CD4-positive, alpha-beta T cell (primary cell): ENCODE data around the gene EPHA5. TPM values are rescaled to one million over a fixed set of nuclear protein-coding genes. Genes with fewer than 3 reads are reported as not detected.

Experiments used
- ATAC-seq: fragments of 200-7000 bp; cut with Tn5 transposase; one replicate; pipeline ENCODE4 v1.10.0; 2022; ENCODE audit warnings: mild to moderate bottlenecking; ENCODE audit not compliant: poor library complexity
- CTCF ChIA-PET: fragments of 350-600 bp; sonication (Branson Sonifier 250); formaldehyde crosslinking; loops from one replicate; lab custom pipeline; 2021; ENCODE audit warnings: antibody characterized with exemption, inconsistent platforms; lab: Charles Lee
- POLR2A ChIA-PET: fragments of 350-600 bp; sonication (Branson Sonifier 250); formaldehyde crosslinking; loops from one replicate; lab custom pipeline; 2021; ENCODE audit warnings: antibody characterized with exemption, inconsistent platforms; lab: Charles Lee
- DNase-seq, 14 experiments: peaks; one replicate each; pipeline ENCODE4 v3.0.0-alpha.2; 2013 to 2020; ENCODE audit warnings: mixed read lengths in 2 of 14
- H3K27ac ChIP-seq, 2 donors: one replicate each; pipeline versions ENCODE4 v1.5.1 to v1.7.0; 2013; ENCODE audit warnings: low read length in 2 of 2, low read depth in 1 of 2, mild to moderate bottlenecking in 1 of 2
- H3K27me3 ChIP-seq, 2 experiments: 1 replicate in 1 of 2; 2 replicates in 1 of 2; pipeline versions ENCODE4 v1.6.1 to v1.7.0; 2013; ENCODE audit warnings: low read length in 2 of 2, control low read depth in 1 of 2, mild to moderate bottlenecking in 1 of 2, moderate library complexity in 1 of 2; ENCODE audit not compliant: insufficient read depth in 2 of 2, control insufficient read depth in 1 of 2
- H3K36me3 ChIP-seq: one replicate; pipeline ENCODE4 v1.6.1; 2013; ENCODE audit warnings: low read length, control low read depth; ENCODE audit not compliant: insufficient read depth
- H3K4me1 ChIP-seq: one replicate; pipeline ENCODE4 v1.6.1; 2013; ENCODE audit warnings: low read length, control low read depth; ENCODE audit not compliant: insufficient read depth
- H3K4me3 ChIP-seq: one replicate; pipeline ENCODE4 v1.5.1; 2013; ENCODE audit warnings: mild to moderate bottlenecking, low read length, moderate library complexity
- H3K9me3 ChIP-seq, 2 experiments: 1 replicate in 1 of 2; 2 replicates in 1 of 2; pipeline versions ENCODE4 v1.6.1 to v1.7.0; 2013; ENCODE audit warnings: low read length in 2 of 2, mild to moderate bottlenecking in 2 of 2, control low read depth in 1 of 2, moderate library complexity in 1 of 2; ENCODE audit not compliant: control insufficient read depth in 1 of 2, insufficient read depth in 1 of 2
- H3K27ac Mint-ChIP-seq: one replicate; pipeline ENCODE4 v1.8.0; 2020; ENCODE audit warnings: mixed read lengths
- H3K27me3 Mint-ChIP-seq: one replicate; pipeline ENCODE4 v1.8.0; 2021; ENCODE audit warnings: mixed read lengths
- H3K36me3 Mint-ChIP-seq: one replicate; pipeline ENCODE4 v1.8.0; 2021; ENCODE audit warnings: low read depth, mixed read lengths
- H3K4me1 Mint-ChIP-seq: one replicate; pipeline ENCODE4 v1.8.0; 2021; ENCODE audit warnings: low read depth, mixed read lengths
- H3K4me3 Mint-ChIP-seq: one replicate; pipeline ENCODE4 v1.8.0; 2020; ENCODE audit warnings: mild to moderate bottlenecking, mixed read lengths
- H3K9me3 Mint-ChIP-seq: one replicate; pipeline ENCODE4 v1.8.0; 2020; ENCODE audit warnings: mixed read lengths
- intact Hi-C, 2 experiments: fragments of 100-400 bp; cut with DNase I in 1 of 2; cut with micrococcal nuclease in 1 of 2; formaldehyde crosslinking; loops; one replicate each; pipeline versions ENCODE4 v1.15.1 to v1.9.0; 2023 to 2025; cut with DNase I, micrococcal nuclease
- total RNA-seq, 174 experiments: library from RNA in 2 of 174; stranded (reverse) in 2 of 174; gene quantifications; one replicate each; pipeline ENCODE4 v1.2.3 and lab custom pipeline; 2021 to 2026
- TF ChIP-seq, protein P1 (sequence below): fragments of 200-600 bp; IDR thresholded peaks from one replicate; pipeline ENCODE4 v1.8.0; 2022; ENCODE audit warnings: antibody characterized with exemption, mild to moderate bottlenecking

EPHA5 gene
- total RNA-seq, 2 experiments from 2014 or later: not detected

GRCh38 chr4:65645185-65645584, 25.1 kb downstream of the EPHA5 start:
- POLR2A ChIA-PET: no interaction called here
- CTCF ChIA-PET: no interaction called here
- Histone ChIP-seq H3K36me3 (no peaks in the 10 kb centered on the region), H3K27ac (no peak overlapping the region), H3K4me1 (no peaks in the 10 kb centered on the region), H3K4me3 (no peak overlapping the region), H3K27me3 (no peaks in the 10 kb centered on the region), H3K9me3 (peaks cover 0 to 6% of the 10 kb centered on the region in 2 experiments)
- no peaks in the 10 kb centered on the region for H3K36me3 Mint-ChIP-seq
- DNase-seq: no peak
- peaks cover 7% of the 10 kb centered on the region for H3K9me3 Mint-ChIP-seq
- H3K27ac Mint-ChIP-seq: no peak overlapping the region
- TF ChIP-seq, protein P1, sequence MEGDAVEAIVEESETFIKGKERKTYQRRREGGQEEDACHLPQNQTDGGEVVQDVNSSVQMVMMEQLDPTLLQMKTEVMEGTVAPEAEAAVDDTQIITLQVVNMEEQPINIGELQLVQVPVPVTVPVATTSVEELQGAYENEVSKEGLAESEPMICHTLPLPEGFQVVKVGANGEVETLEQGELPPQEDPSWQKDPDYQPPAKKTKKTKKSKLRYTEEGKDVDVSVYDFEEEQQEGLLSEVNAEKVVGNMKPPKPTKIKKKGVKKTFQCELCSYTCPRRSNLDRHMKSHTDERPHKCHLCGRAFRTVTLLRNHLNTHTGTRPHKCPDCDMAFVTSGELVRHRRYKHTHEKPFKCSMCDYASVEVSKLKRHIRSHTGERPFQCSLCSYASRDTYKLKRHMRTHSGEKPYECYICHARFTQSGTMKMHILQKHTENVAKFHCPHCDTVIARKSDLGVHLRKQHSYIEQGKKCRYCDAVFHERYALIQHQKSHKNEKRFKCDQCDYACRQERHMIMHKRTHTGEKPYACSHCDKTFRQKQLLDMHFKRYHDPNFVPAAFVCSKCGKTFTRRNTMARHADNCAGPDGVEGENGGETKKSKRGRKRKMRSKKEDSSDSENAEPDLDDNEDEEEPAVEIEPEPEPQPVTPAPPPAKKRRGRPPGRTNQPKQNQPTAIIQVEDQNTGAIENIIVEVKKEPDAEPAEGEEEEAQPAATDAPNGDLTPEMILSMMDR: no peak
- intact Hi-C loops: no loop called here
- no peaks in the 10 kb centered on the region for H3K4me1 Mint-ChIP-seq
- no peak for ATAC-seq
- no peaks in the 10 kb centered on the region for H3K27me3 Mint-ChIP-seq
- no peak overlapping the region for H3K4me3 Mint-ChIP-seq

DNA sequence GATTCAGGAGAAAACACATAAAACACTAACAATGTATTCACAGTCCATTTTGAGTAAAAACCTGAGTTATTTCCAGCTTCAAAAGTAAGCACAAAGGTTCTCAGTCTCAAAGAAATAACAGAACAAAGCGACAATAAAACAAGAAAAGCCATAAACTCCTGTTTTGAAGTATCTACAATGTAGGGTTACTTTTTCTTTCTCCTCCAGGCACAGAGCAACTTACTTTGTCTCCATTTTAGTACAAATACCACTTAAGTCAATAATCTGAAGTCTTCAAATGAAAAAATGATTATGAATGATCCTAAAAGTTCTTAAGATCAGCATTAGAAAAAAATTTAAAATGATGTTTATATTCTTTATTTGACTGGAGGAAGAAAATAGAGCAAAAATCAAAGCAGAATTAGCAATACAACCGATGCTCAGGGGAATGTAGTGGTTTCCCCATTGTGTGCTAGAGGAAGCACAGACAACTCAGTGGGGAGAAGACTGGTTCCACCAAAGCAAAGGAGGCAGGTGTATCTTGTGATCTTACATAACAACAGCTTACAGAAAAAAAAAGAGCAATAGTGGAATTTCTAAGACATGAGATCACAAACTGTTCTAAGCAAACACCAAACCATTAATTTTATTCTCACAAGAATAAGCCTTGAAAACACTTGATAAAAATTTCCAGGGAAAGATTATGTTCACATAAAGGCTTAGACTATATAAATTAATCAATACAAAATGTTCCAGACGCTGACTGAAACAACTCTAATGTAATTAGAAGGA, 35.1 kb downstream of the EPHA5 start:
- no peak for DNase-seq
- H3K9me3 Mint-ChIP-seq: peaks cover 6% of the 10 kb centered on the region
- no peaks in the 10 kb centered on the region for H3K36me3 Mint-ChIP-seq
- no peaks in the 10 kb centered on the region for H3K36me3 ChIP-seq
- intact Hi-C loops: no loop called here
- ATAC-seq: no peak
- ChIA-PET CTCF (no interaction called here), POLR2A (no interaction called here)
- no peaks in the 10 kb centered on the region for H3K4me1 ChIP-seq
- no peaks in the 10 kb centered on the region for H3K4me1 Mint-ChIP-seq
- H3K27me3 Mint-ChIP-seq: no peaks in the 10 kb centered on the region
- TF ChIP-seq, protein P1: no peak
- no peak overlapping the region for H3K4me3 Mint-ChIP-seq
- H3K27ac ChIP-seq: no peak overlapping the region
- H3K27me3 ChIP-seq: no peaks in the 10 kb centered on the region
- H3K4me3 ChIP-seq: no peak overlapping the region
- no peak overlapping the region for H3K27ac Mint-ChIP-seq
- H3K9me3 ChIP-seq: peaks cover 0 to under 1% of the 10 kb centered on the region in 2 experiments

GRCh38 chr4:65624651-65625050, 45.6 kb downstream of the EPHA5 start:
- ATAC-seq (no peak), DNase-seq (no peak)
- Mint-ChIP-seq H3K4me3 (no peak overlapping the region), H3K36me3 (no peaks in the 10 kb centered on the region), H3K27me3 (no peaks in the 10 kb centered on the region), H3K27ac (no peak overlapping the region), H3K4me1 (no peaks in the 10 kb centered on the region), H3K9me3 (no peaks in the 10 kb centered on the region)
- Histone ChIP-seq H3K4me1 (no peaks in the 10 kb centered on the region), H3K27ac (no peak overlapping the region), H3K36me3 (no peaks in the 10 kb centered on the region), H3K9me3 (peaks cover 0 to 3% of the 10 kb centered on the region in 2 experiments), H3K27me3 (no peaks in the 10 kb centered on the region), H3K4me3 (no peak overlapping the region)
- intact Hi-C loops: no loop called here
- POLR2A ChIA-PET: no interaction called here
- TF ChIP-seq, protein P1: no peak
- CTCF ChIA-PET: no interaction called here
